Measurements from ENCODE around the gene UBE2I.

Gene UBE2I

GRCh38 chr16:1342526-1343427, 33.3 kb downstream of the UBE2I start (continued):
- TF ChIP-seq ZBTB49 (tag by site-specific recombination; IDR thresholded peaks at IDR 0.05; ENCODE audit: low read depth) (no peak), ZSCAN16 (tag by site-specific recombination; IDR thresholded peaks at IDR 0.05) (no peak), MEIS1 (CRISPR knock-in tag; IDR thresholded peaks at IDR 0.05; ENCODE audit: borderline replicate concordance) (no peak), ZNF391 (tag by site-specific recombination; IDR thresholded peaks at IDR 0.05; ENCODE audit: borderline replicate concordance, low read depth) (no peak), ZNF600 (tag by site-specific recombination; IDR thresholded peaks at IDR 0.05) (peak; percentile 90), BCL11B (tag by site-specific recombination; IDR thresholded peaks at IDR 0.05; ENCODE audit: low read depth) (no peak), WT1 (tag by site-specific recombination; IDR thresholded peaks at IDR 0.05) (no peak), ZNF433 (tag by site-specific recombination; IDR thresholded peaks at IDR 0.05; ENCODE audit: low read depth) (no peak), REPIN1 (tag by site-specific recombination; IDR thresholded peaks at IDR 0.05; ENCODE audit: low read depth) (no peak)
- TF ChIP-seq, protein P1, sequence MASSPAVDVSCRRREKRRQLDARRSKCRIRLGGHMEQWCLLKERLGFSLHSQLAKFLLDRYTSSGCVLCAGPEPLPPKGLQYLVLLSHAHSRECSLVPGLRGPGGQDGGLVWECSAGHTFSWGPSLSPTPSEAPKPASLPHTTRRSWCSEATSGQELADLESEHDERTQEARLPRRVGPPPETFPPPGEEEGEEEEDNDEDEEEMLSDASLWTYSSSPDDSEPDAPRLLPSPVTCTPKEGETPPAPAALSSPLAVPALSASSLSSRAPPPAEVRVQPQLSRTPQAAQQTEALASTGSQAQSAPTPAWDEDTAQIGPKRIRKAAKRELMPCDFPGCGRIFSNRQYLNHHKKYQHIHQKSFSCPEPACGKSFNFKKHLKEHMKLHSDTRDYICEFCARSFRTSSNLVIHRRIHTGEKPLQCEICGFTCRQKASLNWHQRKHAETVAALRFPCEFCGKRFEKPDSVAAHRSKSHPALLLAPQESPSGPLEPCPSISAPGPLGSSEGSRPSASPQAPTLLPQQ (tag by site-specific recombination; IDR thresholded peaks at IDR 0.05) = peak; percentile 97
- TF ChIP-seq, protein P2, sequence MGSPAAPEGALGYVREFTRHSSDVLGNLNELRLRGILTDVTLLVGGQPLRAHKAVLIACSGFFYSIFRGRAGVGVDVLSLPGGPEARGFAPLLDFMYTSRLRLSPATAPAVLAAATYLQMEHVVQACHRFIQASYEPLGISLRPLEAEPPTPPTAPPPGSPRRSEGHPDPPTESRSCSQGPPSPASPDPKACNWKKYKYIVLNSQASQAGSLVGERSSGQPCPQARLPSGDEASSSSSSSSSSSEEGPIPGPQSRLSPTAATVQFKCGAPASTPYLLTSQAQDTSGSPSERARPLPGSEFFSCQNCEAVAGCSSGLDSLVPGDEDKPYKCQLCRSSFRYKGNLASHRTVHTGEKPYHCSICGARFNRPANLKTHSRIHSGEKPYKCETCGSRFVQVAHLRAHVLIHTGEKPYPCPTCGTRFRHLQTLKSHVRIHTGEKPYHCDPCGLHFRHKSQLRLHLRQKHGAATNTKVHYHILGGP (tag by site-specific recombination; IDR thresholded peaks at IDR 0.05) = no peak
- TF ChIP-seq, protein P3, sequence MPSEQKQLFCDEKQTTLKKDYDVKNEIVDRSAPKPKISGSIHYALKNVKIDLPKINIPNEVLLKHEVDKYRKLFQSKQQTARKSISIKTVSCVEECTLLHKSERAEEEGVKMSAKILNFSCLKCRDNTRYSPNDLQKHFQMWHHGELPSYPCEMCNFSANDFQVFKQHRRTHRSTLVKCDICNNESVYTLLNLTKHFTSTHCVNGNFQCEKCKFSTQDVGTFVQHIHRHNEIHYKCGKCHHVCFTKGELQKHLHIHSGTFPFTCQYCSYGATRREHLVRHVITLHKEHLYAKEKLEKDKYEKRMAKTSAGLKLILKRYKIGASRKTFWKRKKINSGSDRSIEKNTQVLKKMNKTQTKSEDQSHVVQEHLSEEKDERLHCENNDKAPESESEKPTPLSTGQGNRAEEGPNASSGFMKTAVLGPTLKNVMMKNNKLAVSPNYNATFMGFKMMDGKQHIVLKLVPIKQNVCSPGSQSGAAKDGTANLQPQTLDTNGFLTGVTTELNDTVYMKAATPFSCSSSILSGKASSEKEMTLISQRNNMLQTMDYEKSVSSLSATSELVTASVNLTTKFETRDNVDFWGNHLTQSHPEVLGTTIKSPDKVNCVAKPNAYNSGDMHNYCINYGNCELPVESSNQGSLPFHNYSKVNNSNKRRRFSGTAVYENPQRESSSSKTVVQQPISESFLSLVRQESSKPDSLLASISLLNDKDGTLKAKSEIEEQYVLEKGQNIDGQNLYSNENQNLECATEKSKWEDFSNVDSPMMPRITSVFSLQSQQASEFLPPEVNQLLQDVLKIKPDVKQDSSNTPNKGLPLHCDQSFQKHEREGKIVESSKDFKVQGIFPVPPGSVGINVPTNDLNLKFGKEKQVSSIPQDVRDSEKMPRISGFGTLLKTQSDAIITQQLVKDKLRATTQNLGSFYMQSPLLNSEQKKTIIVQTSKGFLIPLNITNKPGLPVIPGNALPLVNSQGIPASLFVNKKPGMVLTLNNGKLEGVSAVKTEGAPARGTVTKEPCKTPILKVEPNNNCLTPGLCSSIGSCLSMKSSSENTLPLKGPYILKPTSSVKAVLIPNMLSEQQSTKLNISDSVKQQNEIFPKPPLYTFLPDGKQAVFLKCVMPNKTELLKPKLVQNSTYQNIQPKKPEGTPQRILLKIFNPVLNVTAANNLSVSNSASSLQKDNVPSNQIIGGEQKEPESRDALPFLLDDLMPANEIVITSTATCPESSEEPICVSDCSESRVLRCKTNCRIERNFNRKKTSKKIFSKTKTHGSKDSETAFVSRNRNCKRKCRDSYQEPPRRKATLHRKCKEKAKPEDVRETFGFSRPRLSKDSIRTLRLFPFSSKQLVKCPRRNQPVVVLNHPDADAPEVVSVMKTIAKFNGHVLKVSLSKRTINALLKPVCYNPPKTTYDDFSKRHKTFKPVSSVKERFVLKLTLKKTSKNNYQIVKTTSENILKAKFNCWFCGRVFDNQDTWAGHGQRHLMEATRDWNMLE (tag by site-specific recombination; conservative IDR thresholded peaks at IDR 0.05; ENCODE audit: low read depth) = no peak
- TF ChIP-seq, protein P4, sequence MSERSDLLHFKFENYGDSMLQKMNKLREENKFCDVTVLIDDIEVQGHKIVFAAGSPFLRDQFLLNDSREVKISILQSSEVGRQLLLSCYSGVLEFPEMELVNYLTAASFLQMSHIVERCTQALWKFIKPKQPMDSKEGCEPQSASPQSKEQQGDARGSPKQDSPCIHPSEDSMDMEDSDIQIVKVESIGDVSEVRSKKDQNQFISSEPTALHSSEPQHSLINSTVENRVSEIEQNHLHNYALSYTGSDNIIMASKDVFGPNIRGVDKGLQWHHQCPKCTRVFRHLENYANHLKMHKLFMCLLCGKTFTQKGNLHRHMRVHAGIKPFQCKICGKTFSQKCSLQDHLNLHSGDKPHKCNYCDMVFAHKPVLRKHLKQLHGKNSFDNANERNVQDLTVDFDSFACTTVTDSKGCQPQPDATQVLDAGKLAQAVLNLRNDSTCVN (tag by site-specific recombination; optimal IDR thresholded peaks at IDR 0.05) = peak; percentile 15
- TF ChIP-seq, protein P5, sequence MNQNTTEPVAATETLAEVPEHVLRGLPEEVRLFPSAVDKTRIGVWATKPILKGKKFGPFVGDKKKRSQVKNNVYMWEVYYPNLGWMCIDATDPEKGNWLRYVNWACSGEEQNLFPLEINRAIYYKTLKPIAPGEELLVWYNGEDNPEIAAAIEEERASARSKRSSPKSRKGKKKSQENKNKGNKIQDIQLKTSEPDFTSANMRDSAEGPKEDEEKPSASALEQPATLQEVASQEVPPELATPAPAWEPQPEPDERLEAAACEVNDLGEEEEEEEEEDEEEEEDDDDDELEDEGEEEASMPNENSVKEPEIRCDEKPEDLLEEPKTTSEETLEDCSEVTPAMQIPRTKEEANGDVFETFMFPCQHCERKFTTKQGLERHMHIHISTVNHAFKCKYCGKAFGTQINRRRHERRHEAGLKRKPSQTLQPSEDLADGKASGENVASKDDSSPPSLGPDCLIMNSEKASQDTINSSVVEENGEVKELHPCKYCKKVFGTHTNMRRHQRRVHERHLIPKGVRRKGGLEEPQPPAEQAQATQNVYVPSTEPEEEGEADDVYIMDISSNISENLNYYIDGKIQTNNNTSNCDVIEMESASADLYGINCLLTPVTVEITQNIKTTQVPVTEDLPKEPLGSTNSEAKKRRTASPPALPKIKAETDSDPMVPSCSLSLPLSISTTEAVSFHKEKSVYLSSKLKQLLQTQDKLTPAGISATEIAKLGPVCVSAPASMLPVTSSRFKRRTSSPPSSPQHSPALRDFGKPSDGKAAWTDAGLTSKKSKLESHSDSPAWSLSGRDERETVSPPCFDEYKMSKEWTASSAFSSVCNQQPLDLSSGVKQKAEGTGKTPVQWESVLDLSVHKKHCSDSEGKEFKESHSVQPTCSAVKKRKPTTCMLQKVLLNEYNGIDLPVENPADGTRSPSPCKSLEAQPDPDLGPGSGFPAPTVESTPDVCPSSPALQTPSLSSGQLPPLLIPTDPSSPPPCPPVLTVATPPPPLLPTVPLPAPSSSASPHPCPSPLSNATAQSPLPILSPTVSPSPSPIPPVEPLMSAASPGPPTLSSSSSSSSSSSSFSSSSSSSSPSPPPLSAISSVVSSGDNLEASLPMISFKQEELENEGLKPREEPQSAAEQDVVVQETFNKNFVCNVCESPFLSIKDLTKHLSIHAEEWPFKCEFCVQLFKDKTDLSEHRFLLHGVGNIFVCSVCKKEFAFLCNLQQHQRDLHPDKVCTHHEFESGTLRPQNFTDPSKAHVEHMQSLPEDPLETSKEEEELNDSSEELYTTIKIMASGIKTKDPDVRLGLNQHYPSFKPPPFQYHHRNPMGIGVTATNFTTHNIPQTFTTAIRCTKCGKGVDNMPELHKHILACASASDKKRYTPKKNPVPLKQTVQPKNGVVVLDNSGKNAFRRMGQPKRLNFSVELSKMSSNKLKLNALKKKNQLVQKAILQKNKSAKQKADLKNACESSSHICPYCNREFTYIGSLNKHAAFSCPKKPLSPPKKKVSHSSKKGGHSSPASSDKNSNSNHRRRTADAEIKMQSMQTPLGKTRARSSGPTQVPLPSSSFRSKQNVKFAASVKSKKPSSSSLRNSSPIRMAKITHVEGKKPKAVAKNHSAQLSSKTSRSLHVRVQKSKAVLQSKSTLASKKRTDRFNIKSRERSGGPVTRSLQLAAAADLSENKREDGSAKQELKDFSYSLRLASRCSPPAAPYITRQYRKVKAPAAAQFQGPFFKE (tag by site-specific recombination; IDR thresholded peaks at IDR 0.05; ENCODE audit: borderline replicate concordance) = no peak
- TF ChIP-seq, protein P6, sequence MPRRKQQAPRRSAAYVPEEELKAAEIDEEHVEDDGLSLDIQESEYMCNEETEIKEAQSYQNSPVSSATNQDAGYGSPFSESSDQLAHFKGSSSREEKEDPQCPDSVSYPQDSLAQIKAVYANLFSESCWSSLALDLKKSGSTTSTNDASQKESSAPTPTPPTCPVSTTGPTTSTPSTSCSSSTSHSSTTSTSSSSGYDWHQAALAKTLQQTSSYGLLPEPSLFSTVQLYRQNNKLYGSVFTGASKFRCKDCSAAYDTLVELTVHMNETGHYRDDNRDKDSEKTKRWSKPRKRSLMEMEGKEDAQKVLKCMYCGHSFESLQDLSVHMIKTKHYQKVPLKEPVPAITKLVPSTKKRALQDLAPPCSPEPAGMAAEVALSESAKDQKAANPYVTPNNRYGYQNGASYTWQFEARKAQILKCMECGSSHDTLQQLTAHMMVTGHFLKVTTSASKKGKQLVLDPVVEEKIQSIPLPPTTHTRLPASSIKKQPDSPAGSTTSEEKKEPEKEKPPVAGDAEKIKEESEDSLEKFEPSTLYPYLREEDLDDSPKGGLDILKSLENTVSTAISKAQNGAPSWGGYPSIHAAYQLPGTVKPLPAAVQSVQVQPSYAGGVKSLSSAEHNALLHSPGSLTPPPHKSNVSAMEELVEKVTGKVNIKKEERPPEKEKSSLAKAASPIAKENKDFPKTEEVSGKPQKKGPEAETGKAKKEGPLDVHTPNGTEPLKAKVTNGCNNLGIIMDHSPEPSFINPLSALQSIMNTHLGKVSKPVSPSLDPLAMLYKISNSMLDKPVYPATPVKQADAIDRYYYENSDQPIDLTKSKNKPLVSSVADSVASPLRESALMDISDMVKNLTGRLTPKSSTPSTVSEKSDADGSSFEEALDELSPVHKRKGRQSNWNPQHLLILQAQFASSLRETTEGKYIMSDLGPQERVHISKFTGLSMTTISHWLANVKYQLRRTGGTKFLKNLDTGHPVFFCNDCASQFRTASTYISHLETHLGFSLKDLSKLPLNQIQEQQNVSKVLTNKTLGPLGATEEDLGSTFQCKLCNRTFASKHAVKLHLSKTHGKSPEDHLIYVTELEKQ (tag by site-specific recombination; IDR thresholded peaks at IDR 0.05; ENCODE audit: borderline replicate concordance) = no peak

Data from HEK293 (cell line).